Thoracic aorta (tissue), 2 donors: ENCODE measurements around the gene ADGRB3. TPM values are rescaled to one million over a fixed set of nuclear protein-coding genes. Genes with fewer than 3 reads are reported as not detected.

Source experiments
- ATAC-seq: fragments of 150-250 bp; one replicate; pipeline ENCODE4 v1.8.0; 2017; ENCODE audit warnings: low read depth; ENCODE audit not compliant: insufficient number of reproducible peaks, low FRiP score
- DNase-seq: peaks from one replicate; pipeline ENCODE4 v3.0.0-alpha.2; 2020; ENCODE audit warnings: low spot score
- H3K27ac ChIP-seq, 2 donors: fragments of 200-600 bp; sonication (generic); 1 replicate in 1 of 2; 2 replicates in 1 of 2; pipeline ENCODE4 v1.5.1; 2016; ENCODE audit warnings: mild to moderate bottlenecking in 2 of 2, moderate library complexity in 2 of 2
- H3K27me3 ChIP-seq: fragments of 200-600 bp; sonication (generic); replicated peaks from 2 replicates; pipeline ENCODE4 v1.6.0; 2016; ENCODE audit warnings: mild to moderate bottlenecking; ENCODE audit not compliant: insufficient read depth
- H3K36me3 ChIP-seq: fragments of 200-600 bp; sonication (generic); one replicate; pipeline ENCODE4 v1.5.1; 2016
- H3K4me1 ChIP-seq, 2 donors: fragments of 200-600 bp; sonication (generic); 1 replicate in 1 of 2; 2 replicates in 1 of 2; pipeline versions ENCODE4 v1.5.1 to v1.6.0; 2016; ENCODE audit warnings: low read depth in 2 of 2, mild to moderate bottlenecking in 1 of 2; ENCODE audit not compliant: control insufficient read depth in 1 of 2
- H3K4me3 ChIP-seq: fragments of 200-600 bp; sonication (generic); 2 replicates; pipeline ENCODE4 v1.5.1; 2016; ENCODE audit warnings: mild to moderate bottlenecking
- H3K9me3 ChIP-seq: fragments of 200-600 bp; sonication (generic); 2 replicates; pipeline ENCODE4 v1.5.1; 2016
- CTCF ChIP-seq: fragments of 200-600 bp; sonication (generic); IDR thresholded peaks from one replicate; pipeline ENCODE4 v1.5.1; 2019; ENCODE audit warnings: antibody characterized with exemption
- total RNA-seq, 2 donors: library from RNA; depleted of rRNA; stranded (reverse); fragments of >200 nt; gene quantifications; one replicate each; pipeline versions ENCODE4 v1.1.0 to v1.2.3, GENCODE V29; 2016

ADGRB3 gene
- total RNA-seq, 2 donors from 2014 or later = 2.4 to 10.1 TPM

DNA sequence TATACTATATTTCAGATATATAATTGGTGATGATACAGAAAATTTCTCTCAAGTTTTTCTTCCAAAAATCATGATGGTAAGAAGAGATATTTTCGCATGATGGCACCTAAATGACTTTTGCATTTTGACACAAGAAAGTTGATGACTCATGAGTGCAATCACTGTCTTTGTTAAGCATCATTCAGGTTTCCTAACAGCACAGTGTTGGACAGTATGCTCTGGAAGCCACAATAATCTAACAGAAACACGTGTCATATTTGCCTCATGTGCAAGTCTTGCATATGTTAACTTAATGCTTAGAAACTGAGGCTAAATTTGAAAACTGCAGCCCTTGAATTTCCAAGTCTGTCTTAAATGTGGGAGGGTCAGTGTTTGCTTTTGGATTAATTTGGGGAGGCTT lies 628.2 kb downstream of the ADGRB3 start:
- TF ChIP-seq CTCF = no peak
- DNase-seq = no peak
- H3K36me3 ChIP-seq = no peaks in the 10 kb centered on the region
- no peak overlapping the region for H3K27ac ChIP-seq
- no peaks in the 10 kb centered on the region for H3K4me1 ChIP-seq
- H3K9me3 ChIP-seq = no peaks in the 10 kb centered on the region
- no peak for ATAC-seq
- no peaks in the 10 kb centered on the region for H3K27me3 ChIP-seq
- no peak overlapping the region for H3K4me3 ChIP-seq

- Histone ChIP-seq H3K27ac (no peak overlapping the region), H3K9me3 (no peaks in the 10 kb centered on the region), H3K27me3 (no peaks in the 10 kb centered on the region), H3K36me3 (no peaks in the 10 kb centered on the region), H3K4me3 (no peak overlapping the region), H3K4me1 (no peaks in the 10 kb centered on the region)
- TF ChIP-seq CTCF = no peak
- no peak for DNase-seq
- ATAC-seq = no peak
Measured at GRCh38 chr6:69265090-69265489, 630.0 kb downstream of the ADGRB3 start.

DNA sequence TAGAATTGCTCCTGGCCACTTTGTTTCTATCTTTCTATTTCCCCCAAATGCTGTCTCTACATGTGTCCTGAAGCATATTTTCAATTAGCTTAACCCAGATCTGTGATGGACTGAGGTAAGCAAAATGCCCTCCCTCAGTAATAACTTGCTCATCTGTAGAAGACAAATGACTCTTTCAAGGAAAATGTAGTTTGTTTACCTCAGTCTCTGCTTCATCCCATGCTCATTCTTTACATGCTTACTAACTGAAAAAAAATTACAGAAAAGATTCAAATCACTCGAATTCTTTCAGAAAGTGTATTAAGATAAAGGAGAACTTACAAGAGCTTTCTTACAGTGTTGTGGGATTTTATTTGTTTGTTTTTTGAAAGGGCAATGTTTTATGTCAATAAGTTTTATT lies 630.6 kb downstream of the ADGRB3 start:
- no peak for TF ChIP-seq CTCF
- Histone ChIP-seq H3K27me3 (no peaks in the 10 kb centered on the region), H3K36me3 (no peaks in the 10 kb centered on the region), H3K4me3 (no peak overlapping the region), H3K27ac (no peak overlapping the region), H3K4me1 (no peaks in the 10 kb centered on the region), H3K9me3 (no peaks in the 10 kb centered on the region)
- DNase-seq = no peak
- no peak for ATAC-seq

DNA sequence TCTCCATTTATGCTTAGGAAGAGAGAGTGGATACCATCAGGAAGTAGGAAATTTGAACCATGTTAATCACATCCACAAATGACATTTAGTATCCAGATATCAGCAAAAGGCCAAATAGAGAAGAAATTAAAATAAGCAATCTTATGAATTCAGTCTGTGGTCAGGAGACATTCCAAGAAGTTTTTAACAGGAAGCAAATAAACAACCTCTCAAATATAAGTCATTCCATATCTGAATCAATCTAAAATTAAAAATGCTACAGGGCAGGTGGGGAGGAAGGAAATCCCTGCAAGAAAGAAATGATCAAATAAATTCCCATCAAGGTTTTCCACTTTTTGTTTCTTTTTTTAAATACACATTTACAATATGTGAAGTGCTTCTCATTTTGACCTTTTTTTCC lies 641.1 kb downstream of the ADGRB3 start:
- Histone ChIP-seq H3K36me3 (no peaks in the 10 kb centered on the region), H3K27me3 (no peaks in the 10 kb centered on the region)

DNA sequence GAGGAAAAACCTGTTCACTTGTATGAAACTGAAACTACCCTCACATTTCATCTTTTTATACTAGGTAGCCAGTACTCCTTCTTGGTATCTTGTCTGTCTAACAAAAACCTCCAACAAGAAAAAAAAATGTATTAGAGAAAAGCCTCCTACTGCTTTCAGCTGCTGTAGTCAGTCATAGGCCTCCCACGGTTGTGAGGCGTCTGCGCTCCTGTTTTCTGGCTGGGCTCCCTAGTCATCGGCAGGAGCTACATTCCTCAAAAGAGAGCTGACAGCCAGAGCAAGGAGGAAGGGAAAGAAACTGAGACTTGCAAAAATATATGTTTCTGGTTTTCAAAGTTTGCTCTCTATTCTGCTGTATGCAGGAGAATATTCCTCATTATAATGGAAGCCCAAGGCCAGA lies 644.7 kb downstream of the ADGRB3 start:
- H3K4me1 ChIP-seq = no peaks in the 10 kb centered on the region
- no peak overlapping the region for H3K27ac ChIP-seq
- no peak overlapping the region for H3K4me3 ChIP-seq
- H3K9me3 ChIP-seq = no peaks in the 10 kb centered on the region
- no peak for ATAC-seq
- no peak for DNase-seq
- no peaks in the 10 kb centered on the region for H3K27me3 ChIP-seq
- no peaks in the 10 kb centered on the region for H3K36me3 ChIP-seq
- TF ChIP-seq CTCF = no peak

More for the DNA sequence above, 641.1 kb downstream of the ADGRB3 start:
- Histone ChIP-seq H3K4me1 (no peaks in the 10 kb centered on the region), H3K4me3 (no peak overlapping the region), H3K9me3 (no peaks in the 10 kb centered on the region), H3K27ac (no peak overlapping the region)
- ATAC-seq (no peak), DNase-seq (no peak)
- TF ChIP-seq CTCF = no peak
